ENCODE measurements around the gene CEACAM21.

CEACAM21 gene

GRCh38 chr19:41587838-41588210 lies 11.9 kb downstream of the CEACAM21 start:
- no peak for DNase-seq

GRCh38 chr19:41588497-41589209 lies 12.7 kb downstream of the CEACAM21 start:
- DNase-seq = no peak

- DNase-seq = no peak
These were observed 13.4 kb downstream of the CEACAM21 start for GRCh38 chr19:41589371-41589770.

- DNase-seq = no peak
These were observed 15.0 kb downstream of the CEACAM21 start for GRCh38 chr19:41590936-41591335.

- DNase-seq = no peak
These were observed 16.1 kb downstream of the CEACAM21 start for GRCh38 chr19:41591951-41592562.

GRCh38 chr19:41595258-41595889 lies 19.4 kb downstream of the CEACAM21 start:
- peak; percentile 41 for DNase-seq

- no peak for DNase-seq
These were observed 19.9 kb downstream of the CEACAM21 start for GRCh38 chr19:41595890-41596280.

- peak; percentile 36 for DNase-seq
These were observed 21.7 kb downstream of the CEACAM21 start for GRCh38 chr19:41597600-41598041.

- DNase-seq = no peak
These were observed 23.4 kb downstream of the CEACAM21 start for GRCh38 chr19:41599175-41599966.

GRCh38 chr19:41601771-41602170 lies 25.8 kb downstream of the CEACAM21 start:
- no peak for DNase-seq

GRCh38 chr19:41604831-41605230 lies 28.9 kb downstream of the CEACAM21 start:
- DNase-seq = no peak

GRCh38 chr19:41606215-41606837 lies 30.4 kb downstream of the CEACAM21 start:
- no peak for DNase-seq

- DNase-seq = no peak
These were observed 31.7 kb downstream of the CEACAM21 start for GRCh38 chr19:41607668-41608067.

GRCh38 chr19:41610789-41611188 lies 34.8 kb downstream of the CEACAM21 start:
- DNase-seq = no peak

GRCh38 chr19:41612483-41612882 lies 36.5 kb downstream of the CEACAM21 start:
- no peak for DNase-seq

- DNase-seq = no peak
These were observed 39.2 kb downstream of the CEACAM21 start for GRCh38 chr19:41615207-41615606.

- DNase-seq = no peak
These were observed 41.0 kb downstream of the CEACAM21 start for GRCh38 chr19:41616792-41617621.

- DNase-seq = no peak
These were observed 42.2 kb downstream of the CEACAM21 start for GRCh38 chr19:41617941-41618730.

GRCh38 chr19:41619018-41619556 lies 43.1 kb downstream of the CEACAM21 start:
- DNase-seq = no peak

- DNase-seq = no peak
These were observed 44.2 kb downstream of the CEACAM21 start for GRCh38 chr19:41620171-41620570.

- no peak for DNase-seq
These were observed 45.3 kb downstream of the CEACAM21 start for GRCh38 chr19:41621226-41621625.

Data from NCI-H1092 (cell line).